Activated CD4-positive, alpha-beta T cell treated with anti-CD3 and anti-CD28 coated beads for 48 hours (primary cell): ENCODE measurements around the gene MEAK7.
"Not testable (repeated sequence)": the region's sequence is repeated elsewhere in the genome, so short reads cannot be mapped to it uniquely, and the experiment has no call there.

Source experiments
- DNase-seq: peaks from one replicate; pipeline ENCODE4 v3.0.0-alpha.2; 2020

The MEAK7 gene

DNA sequence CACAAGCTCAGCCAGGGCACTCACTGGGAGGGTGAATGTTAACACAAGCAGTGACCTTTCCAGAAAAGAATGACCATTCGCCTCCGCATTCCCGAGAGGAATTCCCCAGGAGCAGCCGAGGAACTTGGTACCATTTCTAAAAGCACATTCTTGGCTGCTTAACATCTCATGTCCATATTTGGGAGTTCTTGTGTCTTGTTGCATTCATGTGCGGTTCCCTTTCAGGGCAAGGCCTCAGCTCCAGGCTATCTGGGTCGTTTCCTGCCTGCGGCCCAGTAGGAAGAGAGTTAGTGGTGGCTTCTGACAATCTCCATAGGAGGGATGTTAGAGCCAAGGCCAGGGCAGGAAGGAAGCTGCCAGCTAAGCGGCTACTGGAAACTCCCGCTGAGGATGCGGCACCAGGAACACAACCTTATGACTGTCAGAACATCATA is 27.8 kb upstream of the MEAK7 start:
- no peak for DNase-seq

DNA sequence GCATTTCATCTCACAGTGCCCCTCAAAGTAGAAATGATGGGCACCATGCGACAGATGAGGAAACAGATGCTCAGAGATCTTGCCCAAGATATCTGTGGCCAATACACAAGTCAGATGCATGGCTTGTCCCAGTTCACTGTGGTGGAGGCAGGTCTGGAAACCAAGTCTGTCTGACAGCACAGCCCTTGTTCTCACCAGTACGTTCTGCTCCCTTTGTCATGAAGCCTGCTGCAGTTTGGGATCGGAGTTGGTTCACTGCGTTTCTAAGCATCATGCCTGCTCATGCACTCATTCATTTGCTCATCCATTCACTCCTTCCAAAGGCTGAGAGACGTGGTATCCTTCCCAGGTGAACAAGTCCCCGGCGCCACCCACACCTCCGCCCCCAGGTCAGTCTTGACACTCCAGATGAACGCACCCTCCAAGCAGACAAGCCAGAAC is 27.2 kb upstream of the MEAK7 start:
- DNase-seq: no peak

- DNase-seq: no peak
Observed at GRCh38 chr16:84530590-84530989, 26.1 kb upstream of the MEAK7 start.

- DNase-seq: no peak
Observed at GRCh38 chr16:84529607-84530006, 25.1 kb upstream of the MEAK7 start.

DNA sequence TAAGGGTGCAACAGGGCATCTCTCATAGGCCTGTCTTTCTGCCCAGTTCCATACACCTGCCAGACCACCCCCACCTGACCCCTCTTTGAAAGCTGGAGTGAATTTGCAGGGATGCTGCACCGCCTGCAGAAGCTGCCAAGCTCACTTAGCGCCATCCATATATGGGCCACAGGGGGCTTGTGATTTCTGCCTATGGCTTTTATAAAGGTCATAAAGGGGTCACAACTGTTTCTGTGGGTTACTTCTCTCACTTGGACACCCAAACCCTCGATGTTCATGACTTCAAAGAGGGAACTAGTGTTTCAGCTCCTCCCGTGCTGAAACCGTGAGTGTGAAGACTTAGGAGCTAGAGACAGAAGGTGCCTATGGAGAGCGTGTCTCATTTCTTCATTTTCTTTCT is 23.9 kb upstream of the MEAK7 start:
- DNase-seq: no peak

DNA sequence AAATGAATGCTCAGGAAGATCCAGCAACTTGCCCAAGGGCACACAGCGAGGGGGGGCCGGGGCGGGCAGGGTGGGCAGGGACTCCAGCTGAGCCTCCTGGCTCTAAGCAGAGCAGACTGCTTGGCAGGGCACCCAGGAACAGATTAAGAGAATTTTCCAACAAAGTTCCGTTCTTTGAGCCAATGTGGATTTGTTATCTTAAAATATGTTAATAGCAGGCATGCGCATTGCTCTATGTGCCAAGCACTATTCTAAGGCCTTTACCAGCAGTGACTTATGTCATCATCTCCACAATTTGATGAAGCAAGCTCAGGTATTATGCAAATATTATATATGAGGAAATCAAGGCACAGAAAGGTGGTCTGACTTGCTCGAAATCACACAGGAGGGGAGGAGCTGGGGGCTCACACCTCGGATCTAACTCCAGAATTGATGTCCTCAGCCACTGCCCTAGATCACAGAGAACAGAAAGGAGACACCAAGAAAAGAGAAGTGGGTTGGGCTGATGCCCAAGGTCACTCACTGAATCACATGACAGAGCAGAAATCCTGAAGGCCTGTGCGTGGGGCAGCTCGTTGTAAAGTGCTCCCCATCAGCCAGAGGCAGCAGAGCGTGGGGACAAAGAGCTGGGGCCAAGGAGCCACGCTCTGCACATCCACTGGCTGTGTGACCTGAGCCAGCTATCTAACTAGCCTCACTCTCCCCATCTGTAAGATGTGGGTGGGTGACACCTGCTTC is 23.2 kb upstream of the MEAK7 start:
- no peak for DNase-seq

DNA sequence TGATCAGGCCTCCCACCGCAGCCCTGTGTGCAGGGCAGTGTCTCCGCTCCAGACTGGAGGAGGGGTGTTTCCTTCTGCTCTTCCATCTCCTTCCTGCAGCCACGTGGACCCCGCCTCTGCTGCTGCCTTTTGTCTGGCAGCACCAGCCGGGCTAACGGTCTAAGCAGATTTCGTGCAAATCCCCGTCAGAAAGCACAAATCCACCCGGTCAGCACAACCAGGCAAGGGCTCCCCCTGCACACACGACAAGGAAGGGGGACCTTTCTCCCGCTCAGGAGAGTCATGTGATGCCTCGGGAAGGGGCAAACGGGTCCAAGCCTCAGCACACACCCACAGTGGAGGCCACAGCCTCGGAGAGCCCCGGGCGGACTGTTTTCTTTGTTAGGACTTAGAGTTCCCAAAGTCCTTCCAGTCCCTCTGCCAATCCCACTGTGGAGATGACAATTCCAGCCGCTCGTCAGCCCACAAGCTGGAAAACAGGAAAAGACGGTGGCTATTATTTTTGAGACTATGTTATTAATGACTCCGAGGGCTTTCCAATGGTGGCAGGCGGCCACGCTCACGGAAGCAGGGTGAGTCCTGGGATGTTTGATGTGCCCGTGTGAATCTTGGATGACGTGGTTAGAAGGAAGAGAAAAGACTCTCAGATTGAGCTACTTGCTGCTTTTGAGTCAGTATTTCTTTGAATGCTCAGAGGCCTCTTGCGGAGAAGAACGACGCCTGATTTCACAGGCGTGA is 22.5 kb upstream of the MEAK7 start:
- DNase-seq: no peak

GRCh38 chr16:84524941-84525581 is 20.6 kb upstream of the MEAK7 start:
- not testable (repeated sequence) for DNase-seq

DNA sequence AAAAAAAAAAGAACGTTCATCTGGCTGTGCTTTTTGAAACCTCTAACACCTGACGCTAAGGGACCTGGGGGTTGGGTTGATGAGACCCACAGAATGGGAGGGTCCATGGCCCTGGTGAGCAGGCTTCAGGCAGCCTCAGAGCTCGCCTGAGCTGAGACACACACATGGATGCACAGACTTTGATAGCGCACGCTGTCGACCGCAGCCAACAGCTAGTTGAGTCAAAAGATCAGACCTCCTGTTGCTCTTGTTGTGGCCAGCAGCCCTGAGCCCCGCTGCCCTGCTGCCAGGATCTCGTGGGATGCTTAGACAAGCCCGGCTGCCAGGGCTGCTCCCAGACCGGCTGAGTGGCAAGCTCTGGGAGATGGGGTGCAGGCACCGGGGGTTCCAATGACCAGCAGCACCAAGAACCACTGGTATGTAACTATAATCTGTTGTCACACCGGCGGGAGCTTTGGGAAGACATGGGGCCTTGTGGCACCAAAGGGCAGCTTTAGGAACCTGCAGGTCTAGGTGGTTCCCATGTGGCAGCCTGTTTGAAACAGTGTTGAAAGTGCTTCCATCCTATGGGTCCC is 20.0 kb upstream of the MEAK7 start:
- DNase-seq: no peak

- no peak for DNase-seq
Observed at GRCh38 chr16:84521497-84521770, 17.0 kb upstream of the MEAK7 start.

GRCh38 chr16:84520725-84521496 is 16.5 kb upstream of the MEAK7 start:
- DNase-seq: no peak

DNA sequence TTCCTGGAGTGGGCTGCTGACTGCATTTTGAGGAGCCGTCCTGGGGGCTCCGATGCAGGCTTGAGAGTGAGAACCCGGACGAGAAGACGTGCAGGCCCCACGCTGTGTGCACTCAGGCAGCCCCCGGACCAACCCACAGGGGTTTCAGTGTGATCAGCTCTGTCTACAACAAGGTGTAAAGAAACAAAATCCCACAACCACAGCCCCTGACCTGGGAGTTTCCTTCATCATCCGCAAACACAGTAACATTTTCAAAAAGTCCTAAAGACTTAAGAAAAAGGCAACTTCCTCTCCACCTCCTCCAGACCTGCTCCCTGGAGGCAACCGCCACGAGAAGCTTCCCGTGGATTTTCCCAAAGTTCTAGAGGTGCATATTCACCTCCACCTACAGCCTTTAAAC is 15.4 kb upstream of the MEAK7 start:
- DNase-seq: no peak

GRCh38 chr16:84518804-84519341 is 14.4 kb upstream of the MEAK7 start:
- DNase-seq: peak; percentile 68

- not testable (repeated sequence) for DNase-seq
Observed at GRCh38 chr16:84518220-84518619, 13.8 kb upstream of the MEAK7 start.

- DNase-seq: no peak
Observed at GRCh38 chr16:84517366-84517765, 12.9 kb upstream of the MEAK7 start.

- peak; percentile 91 for DNase-seq
Observed at GRCh38 chr16:84514874-84515835, 10.7 kb upstream of the MEAK7 start.

DNA sequence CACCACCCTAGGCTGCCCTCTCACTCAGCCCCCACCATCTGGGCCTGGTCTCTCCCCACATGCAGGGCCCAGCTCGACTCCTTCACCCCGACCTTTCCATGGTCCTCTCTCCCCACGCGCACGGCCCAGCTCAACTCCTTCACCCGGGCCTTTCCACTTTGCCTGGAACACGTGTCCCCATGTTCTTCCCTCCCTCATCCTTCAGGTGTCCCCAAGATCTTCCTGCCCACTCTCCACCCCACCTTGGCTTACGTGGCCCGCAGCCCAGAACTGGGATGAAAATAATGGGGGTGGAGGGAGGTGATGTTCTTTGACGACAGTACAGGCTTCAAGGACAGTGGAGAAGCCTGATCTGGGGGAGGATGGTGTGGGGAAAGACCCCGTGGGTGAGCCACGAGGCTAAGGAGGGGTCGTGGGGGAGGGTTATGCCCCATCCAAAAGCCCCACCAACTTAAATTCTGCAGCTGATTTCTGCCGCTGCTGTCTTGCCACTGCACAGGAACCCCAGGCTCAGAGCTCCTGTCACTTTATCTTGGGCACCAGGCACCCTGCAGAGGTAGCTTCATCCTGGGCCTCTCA is 9.9 kb upstream of the MEAK7 start:
- peak; percentile 41 for DNase-seq

DNA sequence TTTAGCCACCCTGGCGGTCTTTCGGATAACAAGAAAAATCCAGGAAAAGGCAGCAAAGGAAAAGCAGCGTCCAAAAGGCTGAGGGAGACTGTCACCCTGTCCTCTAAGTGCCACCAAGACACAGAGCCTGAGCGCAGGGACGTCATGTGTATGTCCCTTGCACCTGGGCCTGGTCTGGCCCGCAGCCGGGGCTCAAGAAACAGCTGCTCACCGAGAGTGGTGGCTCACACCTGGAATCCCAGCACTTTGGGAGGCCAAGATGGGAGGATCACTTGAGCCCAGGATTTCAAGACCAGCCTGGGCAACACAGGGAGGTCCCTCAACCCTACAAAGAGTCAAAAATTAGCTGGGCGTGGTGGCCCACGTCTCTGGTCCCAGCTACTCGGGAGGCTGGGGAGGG is 9.2 kb upstream of the MEAK7 start:
- DNase-seq: no peak

- no peak for DNase-seq
Observed at GRCh38 chr16:84513123-84513522, 8.7 kb upstream of the MEAK7 start.

DNA sequence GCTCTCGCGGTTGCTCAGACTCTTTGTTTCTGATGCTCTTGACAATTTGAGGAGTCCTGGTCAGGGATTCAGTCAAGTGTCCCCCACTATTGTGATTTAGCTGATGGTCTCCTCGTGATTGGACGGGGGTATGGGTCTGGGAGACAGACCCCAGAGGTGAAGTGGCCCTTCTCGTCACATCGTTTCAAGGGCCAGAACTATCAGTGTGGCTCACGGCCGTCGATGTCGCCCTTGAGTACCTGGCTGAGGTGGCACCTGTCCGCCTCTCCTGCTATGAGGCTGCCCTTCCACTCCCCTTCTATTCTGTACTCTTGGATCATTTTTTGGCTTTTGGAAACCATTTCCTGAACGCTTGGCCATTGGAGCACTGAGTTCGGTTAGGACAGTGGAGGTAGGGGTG is 7.4 kb upstream of the MEAK7 start:
- DNase-seq: no peak

- peak; percentile 87 for DNase-seq
Observed at GRCh38 chr16:84511180-84511800, 6.8 kb upstream of the MEAK7 start.
